GM10248 (cell line): ENCODE results near the gene KLHL33.
"Not testable (repeated sequence)": the region's sequence is repeated elsewhere in the genome, so short reads cannot be mapped to it uniquely, and the experiment has no call there.

Experiments used
- CTCF ChIA-PET: fragments of 300-600 bp; sonication (Branson Sonifier 250); formaldehyde crosslinking; extraction: SDS; loops from one replicate; lab custom pipeline; 2021; ENCODE audit warnings: antibody characterized with exemption; lab: Yijun Ruan, JAX
- POLR2A ChIA-PET: fragments of 350-650 bp; sonication (Branson Sonifier 250); formaldehyde crosslinking; extraction: SDS; loops from one replicate; lab custom pipeline; 2020; ENCODE audit warnings: antibody characterized with exemption; lab: Yijun Ruan, JAX
- DNase-seq: peaks from one replicate; pipeline ENCODE4 v3.0.0; 2012; ENCODE audit errors: extremely low spot score
- TF ChIP-seq, protein P1 (sequence below): IDR thresholded peaks from 2 replicates; pipeline ENCODE4 v1.5.1; 2012; ENCODE audit warnings: mild to moderate bottlenecking, low read depth; ENCODE audit errors: extremely low read depth, missing control alignments, control extremely low read depth

The KLHL33 gene

GRCh38 chr14:20454516-20455354 is 18.8 kb upstream of the KLHL33 start, which contains the start of the genes APEX1 and OSGEP:
TSS of gene APEX1 (plus strand) at chr14:20455226. CDS start at chr14:20455646, 420 bp downstream.
TSS of gene OSGEP (minus strand) at chr14:20454812. CDS start at chr14:20454683, 129 bp downstream.
- POLR2A ChIA-PET: interaction anchor here (0.7 to 2.0 kb wide), 5 partner anchors 13 to 112 kb away, joined by 4 to 13 read pairs (median 5); partner anchors contain the start of genes PARP2, PNP and TEP1
- CTCF ChIA-PET: interaction anchor here (1.1 to 5.4 kb wide), 5 partner anchors 9 to 155 kb away, joined by 3 to 39 read pairs (median 5); no protein-coding TSS in a partner anchor
- peak; percentile 96 for DNase-seq
- TF ChIP-seq, protein P1, sequence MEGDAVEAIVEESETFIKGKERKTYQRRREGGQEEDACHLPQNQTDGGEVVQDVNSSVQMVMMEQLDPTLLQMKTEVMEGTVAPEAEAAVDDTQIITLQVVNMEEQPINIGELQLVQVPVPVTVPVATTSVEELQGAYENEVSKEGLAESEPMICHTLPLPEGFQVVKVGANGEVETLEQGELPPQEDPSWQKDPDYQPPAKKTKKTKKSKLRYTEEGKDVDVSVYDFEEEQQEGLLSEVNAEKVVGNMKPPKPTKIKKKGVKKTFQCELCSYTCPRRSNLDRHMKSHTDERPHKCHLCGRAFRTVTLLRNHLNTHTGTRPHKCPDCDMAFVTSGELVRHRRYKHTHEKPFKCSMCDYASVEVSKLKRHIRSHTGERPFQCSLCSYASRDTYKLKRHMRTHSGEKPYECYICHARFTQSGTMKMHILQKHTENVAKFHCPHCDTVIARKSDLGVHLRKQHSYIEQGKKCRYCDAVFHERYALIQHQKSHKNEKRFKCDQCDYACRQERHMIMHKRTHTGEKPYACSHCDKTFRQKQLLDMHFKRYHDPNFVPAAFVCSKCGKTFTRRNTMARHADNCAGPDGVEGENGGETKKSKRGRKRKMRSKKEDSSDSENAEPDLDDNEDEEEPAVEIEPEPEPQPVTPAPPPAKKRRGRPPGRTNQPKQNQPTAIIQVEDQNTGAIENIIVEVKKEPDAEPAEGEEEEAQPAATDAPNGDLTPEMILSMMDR: no peak

DNA sequence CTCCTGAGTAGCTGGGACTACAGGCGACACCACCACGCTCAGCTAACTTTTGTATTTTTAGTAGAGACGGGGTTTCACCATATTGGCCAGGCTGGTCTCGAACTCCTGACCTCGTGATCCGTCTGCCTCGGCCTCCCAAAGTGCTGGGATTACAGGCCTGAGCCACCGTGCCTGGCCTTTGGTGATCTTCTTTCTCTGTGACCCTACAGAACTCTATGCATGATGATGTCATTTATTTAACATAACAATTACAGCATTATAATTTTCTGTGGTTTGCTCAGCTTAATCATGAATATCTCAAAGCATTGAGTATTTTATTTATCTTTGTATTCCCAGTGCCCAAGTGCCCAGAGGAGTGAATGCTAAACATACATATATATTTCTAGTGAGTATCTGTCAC is 16.9 kb upstream of the KLHL33 start:
- DNase-seq: not testable (repeated sequence)
- ChIA-PET POLR2A (interaction anchor here (1.5 kb wide), 1 partner anchor 17 kb away, joined by 8 read pairs; no protein-coding TSS in a partner anchor), CTCF (interaction anchor here (1.1 to 5.4 kb wide), 3 partner anchors 8 to 109 kb away, joined by 3 to 39 read pairs (median 3); partner anchors contain the start of gene PARP2)

GRCh38 chr14:20446889-20447288 is 10.9 kb upstream of the KLHL33 start:
- no peak for DNase-seq
- ChIA-PET CTCF (interaction anchor here (1.8 to 1.9 kb wide), 2 partner anchors 8 to 32 kb away, joined by 5 to 7 read pairs; partner anchors contain the start of genes APEX1 and OSGEP), POLR2A (no interaction called here)
- TF ChIP-seq, protein P1: no peak

DNA sequence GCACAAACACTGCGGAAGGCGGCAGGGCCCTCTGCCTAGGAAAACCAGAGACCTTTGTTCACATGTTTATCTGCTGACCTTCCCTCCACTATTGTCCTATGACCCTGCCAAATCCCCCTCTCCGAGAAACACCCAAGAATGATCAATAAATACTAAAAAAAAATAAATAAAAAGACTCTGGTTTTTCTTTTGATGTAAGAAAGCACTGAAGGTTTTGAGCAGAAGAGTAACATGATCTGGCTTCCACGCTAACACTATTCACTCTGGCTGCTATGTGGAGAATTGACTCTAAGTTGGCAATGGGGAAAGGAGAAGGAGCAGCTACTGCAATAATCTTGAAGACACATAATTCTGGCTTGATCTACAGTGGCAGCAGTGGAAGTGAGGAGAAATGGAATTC is 7.7 kb upstream of the KLHL33 start:
- CTCF ChIA-PET: interaction anchor here (1.3 to 1.4 kb wide), 2 partner anchors 20 to 28 kb away, joined by 5 read pairs; no protein-coding TSS in a partner anchor
- POLR2A ChIA-PET, DNase-seq: not testable (repeated sequence)

DNA sequence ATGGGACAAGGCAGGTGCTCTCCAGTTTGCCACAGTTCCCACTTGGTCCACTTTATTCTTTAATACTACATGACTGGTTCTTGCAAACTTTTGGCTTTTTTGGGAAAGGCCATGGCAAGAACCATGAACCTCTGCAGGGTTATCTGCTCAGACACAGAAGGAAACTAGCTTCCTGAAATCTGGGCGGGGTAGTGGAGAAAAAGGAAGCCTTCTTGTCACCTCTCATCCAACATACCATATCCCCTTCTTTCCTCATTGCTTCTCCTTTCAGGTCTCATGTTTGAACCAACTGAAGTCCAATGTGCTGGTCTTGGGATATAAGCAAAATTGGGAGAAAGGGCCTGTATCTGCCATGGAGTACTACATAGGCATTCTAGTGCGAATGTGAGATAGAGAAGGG is 5.5 kb upstream of the KLHL33 start:
- TF ChIP-seq, protein P1: no peak
- POLR2A ChIA-PET: interaction anchor here (1.0 kb wide), 1 partner anchor 28 kb away, joined by 3 read pairs; the partner anchor contains the start of gene PNP
- DNase-seq: no peak
- CTCF ChIA-PET: interaction anchor here (0.8 to 3.0 kb wide), 5 partner anchors 8 to 89 kb away, joined by 3 to 13 read pairs (median 4); no protein-coding TSS in a partner anchor

GRCh38 chr14:20440882-20441281 is 4.9 kb upstream of the KLHL33 start:
- POLR2A ChIA-PET: interaction anchor here (1.0 kb wide), 1 partner anchor 28 kb away, joined by 3 read pairs; the partner anchor contains the start of gene PNP
- CTCF ChIA-PET: interaction anchor here (1.6 to 3.0 kb wide), 3 partner anchors 7 to 25 kb away, joined by 4 to 13 read pairs (median 12); no protein-coding TSS in a partner anchor
- no peak for DNase-seq
- TF ChIP-seq, protein P1: no peak

GRCh38 chr14:20440465-20440864 is 4.5 kb upstream of the KLHL33 start:
- POLR2A ChIA-PET: no interaction called here
- DNase-seq: no peak
- CTCF ChIA-PET: interaction anchor here (2.1 to 3.0 kb wide), 2 partner anchors 18 to 25 kb away, joined by 12 to 13 read pairs; no protein-coding TSS in a partner anchor
- TF ChIP-seq, protein P1: no peak
